KMS-11 (cell line): ENCODE data around the gene B3GALT4.

Source experiments
- H2AFZ ChIP-seq: fragments of 200-600 bp; sonication (generic); 2 replicates; pipeline ENCODE4 v1.6.1; 2016; ENCODE audit warnings: antibody characterized with exemption, mixed run types, low read depth
- H3K27ac ChIP-seq: fragments of 200-600 bp; sonication (generic); 2 replicates; pipeline ENCODE4 v1.6.1; 2016; ENCODE audit warnings: mild to moderate bottlenecking, mixed run types
- H3K27me3 ChIP-seq: fragments of 200-600 bp; sonication (generic); 2 replicates; pipeline ENCODE4 v1.6.1; 2017; ENCODE audit warnings: mild to moderate bottlenecking, low read depth, mixed run types, moderate library complexity; ENCODE audit not compliant: insufficient read depth
- H3K36me3 ChIP-seq: fragments of 200-600 bp; sonication (generic); 2 replicates; pipeline ENCODE4 v1.6.1; 2017; ENCODE audit warnings: mild to moderate bottlenecking, mixed run types; ENCODE audit not compliant: insufficient read depth
- H3K4me1 ChIP-seq: fragments of 200-600 bp; sonication (generic); 2 replicates; pipeline ENCODE4 v1.6.1; 2016; ENCODE audit warnings: mild to moderate bottlenecking, low read depth, mixed run types; ENCODE audit not compliant: poor library complexity, severe bottlenecking
- H3K4me2 ChIP-seq: fragments of 200-600 bp; sonication (generic); 2 replicates; pipeline ENCODE4 v1.7.0; 2016; ENCODE audit warnings: mild to moderate bottlenecking, mixed run types
- H3K4me3 ChIP-seq: fragments of 200-600 bp; sonication (generic); IDR thresholded peaks from 2 replicates; pipeline ENCODE4 v1.6.1; 2017; ENCODE audit warnings: low read depth, low read length, mixed read lengths; ENCODE audit not compliant: insufficient read depth
- H3K79me2 ChIP-seq: fragments of 200-600 bp; sonication (generic); 2 replicates; pipeline ENCODE4 v1.6.1; 2016; ENCODE audit warnings: low read depth, mixed run types; ENCODE audit not compliant: insufficient read depth
- H3K9ac ChIP-seq: fragments of 200-600 bp; sonication (generic); 2 replicates; pipeline ENCODE4 v1.6.1; 2016; ENCODE audit warnings: mild to moderate bottlenecking, mixed run types
- H4K20me1 ChIP-seq: fragments of 200-600 bp; sonication (generic); 2 replicates; pipeline ENCODE4 v1.6.1; 2016; ENCODE audit warnings: mild to moderate bottlenecking, mixed run types; ENCODE audit not compliant: insufficient read depth
- CTCF ChIP-seq: fragments of 200-600 bp; sonication (generic); conservative IDR thresholded peaks from 2 replicates; pipeline ENCODE4 v1.6.1; 2017; ENCODE audit warnings: low read depth, mild to moderate bottlenecking, antibody characterized with exemption, low read length, moderate library complexity, mixed read lengths

The B3GALT4 gene

DNA sequence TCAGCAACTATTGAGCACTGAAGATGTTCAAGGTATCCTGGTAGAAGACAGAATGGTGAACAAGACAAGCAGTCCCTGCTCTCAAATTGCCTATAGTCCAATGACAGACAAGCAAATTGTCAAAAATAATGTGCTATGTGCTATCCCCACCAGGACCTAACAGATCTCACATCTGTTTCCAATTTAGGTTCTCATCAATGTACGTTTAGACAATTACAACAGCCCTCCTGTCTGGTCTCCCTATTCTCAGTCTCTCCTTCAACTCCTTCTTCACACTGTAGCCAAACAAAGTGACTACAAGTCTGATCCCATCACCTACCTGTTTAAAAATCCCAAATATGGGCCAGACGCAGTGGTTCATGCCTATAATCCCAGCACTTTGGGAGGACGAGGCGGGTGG lies 29.4 kb downstream of the B3GALT4 start:
- H3K36me3 ChIP-seq, result no peaks in the 10 kb centered on the region

GRCh38 chr6:33312361-33313104 lies 35.6 kb downstream of the B3GALT4 start:
- peak overlapping the region; percentile 42; the same call in 1 of the 2 replicates for H2AFZ ChIP-seq
- H3K79me2 ChIP-seq, result peaks cover 30% of the 10 kb centered on the region
- H3K27ac ChIP-seq, result peak overlapping the region; percentile 84
- no peaks in the 10 kb centered on the region for H3K36me3 ChIP-seq
- H4K20me1 ChIP-seq, result no peaks in the 10 kb centered on the region
- H3K27me3 ChIP-seq, result no peaks in the 10 kb centered on the region
- peaks cover 34% of the 10 kb centered on the region for H3K4me1 ChIP-seq
- H3K4me2 ChIP-seq, result peak overlapping the region; percentile 97
- H3K4me3 ChIP-seq, result no peak overlapping the region
- H3K9ac ChIP-seq, result peak overlapping the region; percentile 72
- no peak for TF ChIP-seq CTCF

More for the DNA sequence above, 29.4 kb downstream of the B3GALT4 start:
- no peak for TF ChIP-seq CTCF
- Histone ChIP-seq H3K27ac (no peak overlapping the region), H3K27me3 (no peaks in the 10 kb centered on the region), H3K9ac (no peak overlapping the region), H3K4me2 (no peak overlapping the region), H2AFZ (no peak overlapping the region), H3K79me2 (peaks cover 25% of the 10 kb centered on the region), H4K20me1 (no peaks in the 10 kb centered on the region), H3K4me1 (peaks cover 10% of the 10 kb centered on the region), H3K4me3 (no peak overlapping the region)

GRCh38 chr6:33313105-33313708 lies 36.3 kb downstream of the B3GALT4 start:
- H3K27me3 ChIP-seq, result no peaks in the 10 kb centered on the region
- H3K4me2 ChIP-seq, result peak overlapping the region; percentile 97
- peak overlapping the region; percentile 42; the same call in 1 of the 2 replicates for H2AFZ ChIP-seq
- H3K36me3 ChIP-seq, result no peaks in the 10 kb centered on the region
- H3K4me3 ChIP-seq, result no peak overlapping the region
- H3K9ac ChIP-seq, result peak overlapping the region; percentile 72
- no peak for TF ChIP-seq CTCF
- peaks cover 34% of the 10 kb centered on the region for H3K4me1 ChIP-seq
- H4K20me1 ChIP-seq, result no peaks in the 10 kb centered on the region
- H3K27ac ChIP-seq, result peak overlapping the region; percentile 84
- peaks cover 29% of the 10 kb centered on the region for H3K79me2 ChIP-seq

DNA sequence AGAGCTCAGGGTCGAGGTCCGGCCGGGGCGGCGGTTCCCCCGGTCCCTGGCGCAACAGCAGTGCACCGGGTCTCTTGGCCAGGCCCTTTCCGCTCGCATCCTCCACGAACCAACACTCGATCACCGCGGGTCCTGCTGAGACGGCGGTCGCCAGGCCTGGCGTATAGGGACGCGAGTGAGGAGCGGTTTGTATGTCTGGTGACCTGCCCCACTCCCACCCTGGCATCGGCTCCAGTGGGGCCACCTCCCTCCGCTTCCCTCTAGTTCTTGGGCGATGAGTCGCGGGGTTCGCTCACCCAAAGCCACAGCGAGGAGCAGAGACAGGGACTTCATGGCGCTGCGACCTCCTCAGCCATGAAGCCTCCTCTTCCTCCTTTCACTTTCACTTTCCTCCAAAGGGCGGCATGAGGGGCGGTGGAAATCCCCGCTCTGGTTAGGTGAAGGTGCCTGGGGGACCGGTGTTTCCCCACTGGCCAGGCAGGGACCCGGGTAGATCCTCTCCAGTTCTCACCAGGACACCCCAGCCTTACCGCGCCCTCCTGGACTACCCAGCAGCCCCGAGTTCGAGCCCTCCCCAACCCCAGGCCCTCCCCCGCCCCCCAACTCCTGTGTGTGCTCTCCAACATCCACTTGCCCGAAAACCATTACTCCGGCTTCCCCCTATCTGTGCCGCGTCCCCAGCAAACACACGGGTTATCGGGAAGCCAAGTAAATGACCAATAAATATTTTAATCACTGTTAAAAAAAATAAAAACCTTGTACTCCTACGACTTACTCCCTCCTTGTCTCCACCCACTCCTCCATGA lies 37.0 kb downstream of the B3GALT4 start, which contains the start of gene TAPBP:
Gene TAPBP (minus strand): TSS at position 370 of the 806 bp plus-strand sequence. CDS start 37 bp downstream, at position 333.
- Histone ChIP-seq H2AFZ (peak within 1 kb of the TSS; percentile 42; the same call in 1 of the 2 replicates), H3K79me2 (peaks cover 28% of the 10 kb centered on the region)
- no peak for TF ChIP-seq CTCF

More for the DNA sequence above, 37.0 kb downstream of the B3GALT4 start, which contains the start of gene TAPBP:
- Histone ChIP-seq H3K9ac (peak within 1 kb of the TSS; percentile 72), H3K36me3 (no peaks in the 10 kb centered on the region), H3K4me1 (peaks cover 41% of the 10 kb centered on the region), H3K27me3 (no peaks in the 10 kb centered on the region), H4K20me1 (no peaks in the 10 kb centered on the region), H3K27ac (peak within 1 kb of the TSS; percentile 84), H3K4me2 (peak within 1 kb of the TSS; percentile 97), H3K4me3 (no peak within 1 kb of the TSS)
